HL-60 (cell line): Measurements from ENCODE around the gene PBRM1.

Source experiments
- DNase-seq, 2 experiments: peaks; one replicate each; pipeline ENCODE4 v3.0.0-alpha.2; 2010 to 2020; ENCODE audit warnings: low read depth in 1 of 2, low spot score in 1 of 2
- H3K27ac ChIP-seq: fragments of 250-450 bp; sonication (Bioruptor Pico); replicated peaks from 2 replicates; pipeline ENCODE4 v1.5.1; 2020; ENCODE audit warnings: mild to moderate bottlenecking, moderate library complexity
- H3K27me3 ChIP-seq: fragments of 250-450 bp; sonication (Bioruptor Pico); 2 replicates; pipeline ENCODE4 v1.5.1; 2021; ENCODE audit warnings: mild to moderate bottlenecking, moderate library complexity; ENCODE audit not compliant: insufficient read depth, poor library complexity, severe bottlenecking
- H3K4me3 ChIP-seq: replicated peaks from 2 replicates; pipeline ENCODE4 v1.5.1; 2011; ENCODE audit warnings: mild to moderate bottlenecking, control low read depth, low read length; ENCODE audit not compliant: insufficient read depth
- CTCF ChIP-seq: IDR thresholded peaks from one replicate; pipeline ENCODE4 v1.5.1; 2011; ENCODE audit warnings: low read length, control low read depth, inconsistent platforms; ENCODE audit not compliant: insufficient read depth
- GABPA ChIP-seq: IDR thresholded peaks from 2 replicates; pipeline ENCODE4 v1.6.1; 2012; ENCODE audit warnings: low read depth
- POLR2AphosphoS5 ChIP-seq: IDR thresholded peaks from 2 replicates; pipeline ENCODE4 v1.6.1; 2012; ENCODE audit warnings: low read depth
- REST ChIP-seq: IDR thresholded peaks from 2 replicates; pipeline ENCODE4 v1.6.1; 2012; ENCODE audit warnings: low read depth; ENCODE audit not compliant: insufficient replicate concordance
- SPI1 ChIP-seq: IDR thresholded peaks from 2 replicates; pipeline ENCODE4 v1.6.1; 2012; ENCODE audit warnings: low read depth, mild to moderate bottlenecking, borderline replicate concordance

The PBRM1 gene

GRCh38 chr3:52690560-52690959, 4.8 kb upstream of the PBRM1 start:
- DNase-seq: no peak
- no peak overlapping the region for H3K27ac ChIP-seq
- TF ChIP-seq GABPA (no peak), SPI1 (no peak), REST (no peak), CTCF (no peak), POLR2AphosphoS5 (no peak)

GRCh38 chr3:52689151-52689550, 3.4 kb upstream of the PBRM1 start:
- Histone ChIP-seq H3K27ac (no peak overlapping the region), H3K4me3 (no peak overlapping the region), H3K27me3 (no peaks in the 10 kb centered on the region)
- DNase-seq: no peak
- TF ChIP-seq GABPA: no peak

More at GRCh38 chr3:52690560-52690959, 4.8 kb upstream of the PBRM1 start:
- Histone ChIP-seq H3K4me3 (no peak overlapping the region), H3K27me3 (no peaks in the 10 kb centered on the region)

GRCh38 chr3:52688266-52688665, 2.6 kb upstream of the PBRM1 start:
- Histone ChIP-seq H3K4me3 (no peak overlapping the region), H3K27me3 (no peaks in the 10 kb centered on the region), H3K27ac (no peak overlapping the region)
- no peak for TF ChIP-seq REST
- TF ChIP-seq POLR2AphosphoS5: no peak
- TF ChIP-seq CTCF: no peak
- no peak for TF ChIP-seq SPI1
- no peak for TF ChIP-seq GABPA
- no peak for DNase-seq

- Histone ChIP-seq H3K27me3 (no peaks in the 10 kb centered on the region), H3K27ac (peak overlapping the region; percentile 87), H3K4me3 (peak overlapping the region; percentile 57)
- DNase-seq: peak; percentile 57 to 78
- TF ChIP-seq SPI1 (no peak), GABPA (peak; percentile 24; the same call in 1 of the 2 replicates), POLR2AphosphoS5 (no peak)
Measured at GRCh38 chr3:52685285-52685708, 416 bp downstream of the PBRM1 start.

GRCh38 chr3:52684184-52684583, 1.5 kb downstream of the PBRM1 start:
- Histone ChIP-seq H3K27me3 (no peaks in the 10 kb centered on the region), H3K27ac (peak overlapping the region; percentile 87), H3K4me3 (peak overlapping the region; percentile 57; the same call in 1 of the 2 replicates)
- no peak for DNase-seq
- no peak for TF ChIP-seq SPI1
